A375 (cell line): Measurements from ENCODE around the gene HASPIN. TPM values are rescaled to one million over a fixed set of nuclear protein-coding genes. Genes with fewer than 3 reads are reported as not detected.

Source experiments
- total RNA-seq: library from RNA; depleted of rRNA; stranded (reverse); fragments of >200 nt; shearing (Covaris generic); gene quantifications from 2 replicates; pipeline ENCODE4 v1.2.3, GENCODE V29; 2014; rRNA removed

Gene HASPIN
- total RNA-seq: 14.6 and 17.9 TPM in 2 replicates

DNA sequence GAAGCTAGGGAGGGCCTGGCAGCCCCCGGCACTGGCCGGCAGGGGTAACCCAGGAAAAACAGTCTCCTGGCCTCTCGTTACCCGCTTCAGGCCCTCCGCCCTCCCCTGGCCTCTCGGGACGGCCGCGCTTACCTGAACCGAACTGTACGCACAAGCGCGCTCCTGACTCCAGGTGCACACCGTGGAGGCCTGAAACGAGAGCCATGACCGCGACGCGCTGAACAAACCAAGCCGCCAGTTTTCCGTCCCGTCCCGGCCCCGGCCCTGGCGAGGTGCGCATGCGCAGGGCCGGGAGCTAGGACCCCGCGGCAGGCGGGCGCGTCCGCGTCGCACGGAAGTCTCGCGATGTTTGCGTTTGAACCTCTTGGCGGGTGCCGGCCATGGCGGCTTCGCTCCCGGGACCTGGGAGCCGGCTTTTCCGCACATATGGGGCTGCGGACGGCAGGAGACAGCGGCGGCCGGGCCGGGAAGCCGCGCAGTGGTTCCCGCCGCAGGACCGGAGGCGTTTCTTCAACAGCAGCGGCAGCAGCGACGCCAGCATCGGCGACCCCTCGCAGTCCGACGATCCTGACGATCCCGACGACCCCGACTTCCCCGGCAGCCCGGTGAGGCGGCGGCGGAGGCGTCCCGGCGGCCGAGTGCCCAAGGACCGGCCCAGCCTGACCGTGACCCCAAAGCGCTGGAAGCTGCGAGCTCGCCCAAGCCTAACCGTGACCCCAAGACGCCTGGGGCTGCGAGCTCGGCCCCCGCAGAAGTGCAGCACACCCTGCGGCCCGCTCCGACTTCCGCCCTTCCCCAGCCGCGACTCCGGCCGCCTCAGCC, at the start of gene HASPIN:
Gene HASPIN (plus strand): TSS at position 348 of the 822 bp plus-strand sequence. CDS start 33 bp downstream, at position 381.

GRCh38 chr17:3695723-3696411, 27.8 kb upstream of the HASPIN start, which contains the start of gene P2RX5:
Gene P2RX5, minus strand, starts transcription at chr17:3696155. Its CDS starts 150 bp downstream, at chr17:3696005.

Other genes starting within 250 kb of the HASPIN start
- gene ASPA, start 247.9 kb upstream of the HASPIN start, total RNA-seq: not detected in 2 replicates
- not detected in 2 replicates for gene TRPV3, start 166.1 kb upstream of the HASPIN start, total RNA-seq
- 2.9 and 3.2 TPM in 2 replicates for gene TRPV1, start 114.5 kb upstream of the HASPIN start, total RNA-seq
- 9.9 and 12.5 TPM in 2 replicates for gene SHPK, start 87.7 kb upstream of the HASPIN start, total RNA-seq
- gene CTNS, start 87.1 kb upstream of the HASPIN start, total RNA-seq: 6.5 and 11.2 TPM in 2 replicates
- gene TAX1BP3, start 55.3 kb upstream of the HASPIN start, total RNA-seq: 72.7 and 73.4 TPM in 2 replicates
- gene EMC6, start 55.1 kb upstream of the HASPIN start, total RNA-seq: 37.3 and 44.7 TPM in 2 replicates
- gene P2RX5, start 27.7 kb upstream of the HASPIN start, total RNA-seq: 11.4 and 13.6 TPM in 2 replicates
- gene ITGAE, start 77.3 kb downstream of the HASPIN start, total RNA-seq: 15.5 and 20.7 TPM in 2 replicates
- 19.5 and 34.6 TPM in 2 replicates for gene NCBP3, start 122.3 kb downstream of the HASPIN start, total RNA-seq
- gene CAMKK1, start 169.2 kb downstream of the HASPIN start, total RNA-seq: 2.1 and 2.2 TPM in 2 replicates
- 0.34 TPM in 1 of 2 replicates, not detected in the other for gene P2RX1, start 192.6 kb downstream of the HASPIN start, total RNA-seq
- 0.32 and 0.79 TPM in 2 replicates for gene ATP2A3, start 240.5 kb downstream of the HASPIN start, total RNA-seq